ENCODE results near the gene NCEH1. TPM values are rescaled to one million over a fixed set of nuclear protein-coding genes. Genes with fewer than 3 reads are reported as not detected.

The NCEH1 gene
- total and polyA plus RNA-seq, 10 of the 15 experiments (the other 5 are each of a cell fraction or from before 2014, with no cell fraction given), result 1.8 to 8.1 (median 4.5) TPM

DNA sequence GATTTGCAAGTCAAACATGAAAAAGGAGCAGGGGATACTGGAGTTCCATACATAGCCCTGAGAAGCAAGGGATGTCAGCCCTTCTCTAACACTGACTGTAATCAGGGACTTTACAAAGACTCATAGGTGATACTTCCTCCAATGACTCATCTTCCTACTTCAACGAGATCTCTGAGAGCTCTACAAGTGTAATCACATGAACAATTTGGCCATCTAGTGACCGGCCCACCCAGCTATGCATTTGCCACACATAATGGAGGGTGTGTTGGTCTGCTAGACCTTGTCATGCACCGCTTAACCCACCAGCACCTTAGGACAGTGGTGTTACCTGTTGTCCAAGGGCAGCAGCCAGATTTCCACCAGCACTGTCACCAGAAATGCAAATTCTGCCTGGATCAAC is 75.3 kb downstream of the NCEH1 start (continued):
- TF ChIP-seq PAX8 (IDR thresholded peaks at IDR 0.05), result no peak
- TF ChIP-seq RAD51 (IDR thresholded peaks at IDR 0.05), result no peak
- TF ChIP-seq ATF7 (IDR thresholded peaks at IDR 0.05; ENCODE audit: low read depth), result peak; percentile 65
- TF ChIP-seq, protein P1, sequence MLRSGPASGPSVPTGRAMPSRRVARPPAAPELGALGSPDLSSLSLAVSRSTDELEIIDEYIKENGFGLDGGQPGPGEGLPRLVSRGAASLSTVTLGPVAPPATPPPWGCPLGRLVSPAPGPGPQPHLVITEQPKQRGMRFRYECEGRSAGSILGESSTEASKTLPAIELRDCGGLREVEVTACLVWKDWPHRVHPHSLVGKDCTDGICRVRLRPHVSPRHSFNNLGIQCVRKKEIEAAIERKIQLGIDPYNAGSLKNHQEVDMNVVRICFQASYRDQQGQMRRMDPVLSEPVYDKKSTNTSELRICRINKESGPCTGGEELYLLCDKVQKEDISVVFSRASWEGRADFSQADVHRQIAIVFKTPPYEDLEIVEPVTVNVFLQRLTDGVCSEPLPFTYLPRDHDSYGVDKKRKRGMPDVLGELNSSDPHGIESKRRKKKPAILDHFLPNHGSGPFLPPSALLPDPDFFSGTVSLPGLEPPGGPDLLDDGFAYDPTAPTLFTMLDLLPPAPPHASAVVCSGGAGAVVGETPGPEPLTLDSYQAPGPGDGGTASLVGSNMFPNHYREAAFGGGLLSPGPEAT (IDR thresholded peaks at IDR 0.05; ENCODE audit: low read depth), result peak; percentile 46; the same call in 1 of the 2 replicates
- TF ChIP-seq, protein P2, sequence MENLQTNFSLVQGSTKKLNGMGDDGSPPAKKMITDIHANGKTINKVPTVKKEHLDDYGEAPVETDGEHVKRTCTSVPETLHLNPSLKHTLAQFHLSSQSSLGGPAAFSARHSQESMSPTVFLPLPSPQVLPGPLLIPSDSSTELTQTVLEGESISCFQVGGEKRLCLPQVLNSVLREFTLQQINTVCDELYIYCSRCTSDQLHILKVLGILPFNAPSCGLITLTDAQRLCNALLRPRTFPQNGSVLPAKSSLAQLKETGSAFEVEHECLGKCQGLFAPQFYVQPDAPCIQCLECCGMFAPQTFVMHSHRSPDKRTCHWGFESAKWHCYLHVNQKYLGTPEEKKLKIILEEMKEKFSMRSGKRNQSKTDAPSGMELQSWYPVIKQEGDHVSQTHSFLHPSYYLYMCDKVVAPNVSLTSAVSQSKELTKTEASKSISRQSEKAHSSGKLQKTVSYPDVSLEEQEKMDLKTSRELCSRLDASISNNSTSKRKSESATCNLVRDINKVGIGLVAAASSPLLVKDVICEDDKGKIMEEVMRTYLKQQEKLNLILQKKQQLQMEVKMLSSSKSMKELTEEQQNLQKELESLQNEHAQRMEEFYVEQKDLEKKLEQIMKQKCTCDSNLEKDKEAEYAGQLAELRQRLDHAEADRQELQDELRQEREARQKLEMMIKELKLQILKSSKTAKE (IDR thresholded peaks at IDR 0.05; ENCODE audit: low read depth, poor library complexity, severe bottlenecking), result peak; percentile 17
- TF ChIP-seq, protein P3, sequence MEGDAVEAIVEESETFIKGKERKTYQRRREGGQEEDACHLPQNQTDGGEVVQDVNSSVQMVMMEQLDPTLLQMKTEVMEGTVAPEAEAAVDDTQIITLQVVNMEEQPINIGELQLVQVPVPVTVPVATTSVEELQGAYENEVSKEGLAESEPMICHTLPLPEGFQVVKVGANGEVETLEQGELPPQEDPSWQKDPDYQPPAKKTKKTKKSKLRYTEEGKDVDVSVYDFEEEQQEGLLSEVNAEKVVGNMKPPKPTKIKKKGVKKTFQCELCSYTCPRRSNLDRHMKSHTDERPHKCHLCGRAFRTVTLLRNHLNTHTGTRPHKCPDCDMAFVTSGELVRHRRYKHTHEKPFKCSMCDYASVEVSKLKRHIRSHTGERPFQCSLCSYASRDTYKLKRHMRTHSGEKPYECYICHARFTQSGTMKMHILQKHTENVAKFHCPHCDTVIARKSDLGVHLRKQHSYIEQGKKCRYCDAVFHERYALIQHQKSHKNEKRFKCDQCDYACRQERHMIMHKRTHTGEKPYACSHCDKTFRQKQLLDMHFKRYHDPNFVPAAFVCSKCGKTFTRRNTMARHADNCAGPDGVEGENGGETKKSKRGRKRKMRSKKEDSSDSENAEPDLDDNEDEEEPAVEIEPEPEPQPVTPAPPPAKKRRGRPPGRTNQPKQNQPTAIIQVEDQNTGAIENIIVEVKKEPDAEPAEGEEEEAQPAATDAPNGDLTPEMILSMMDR (IDR thresholded peaks at IDR 0.05 in 2 of 3, conservative IDR thresholded peaks at IDR 0.05 in 1 of 3; ENCODE audit: control insufficient read depth in 2 of 3, extremely low read depth in 1 of 3, insufficient read depth in 1 of 3, low read depth in 3 of 3, low read length in 3 of 3), result peak in 1 of 3 experiments; percentile 37; a peak in 1 of 6 replicates
- TF ChIP-seq YBX1 (IDR thresholded peaks at IDR 0.05), result no peak
- TF ChIP-seq, protein P4, sequence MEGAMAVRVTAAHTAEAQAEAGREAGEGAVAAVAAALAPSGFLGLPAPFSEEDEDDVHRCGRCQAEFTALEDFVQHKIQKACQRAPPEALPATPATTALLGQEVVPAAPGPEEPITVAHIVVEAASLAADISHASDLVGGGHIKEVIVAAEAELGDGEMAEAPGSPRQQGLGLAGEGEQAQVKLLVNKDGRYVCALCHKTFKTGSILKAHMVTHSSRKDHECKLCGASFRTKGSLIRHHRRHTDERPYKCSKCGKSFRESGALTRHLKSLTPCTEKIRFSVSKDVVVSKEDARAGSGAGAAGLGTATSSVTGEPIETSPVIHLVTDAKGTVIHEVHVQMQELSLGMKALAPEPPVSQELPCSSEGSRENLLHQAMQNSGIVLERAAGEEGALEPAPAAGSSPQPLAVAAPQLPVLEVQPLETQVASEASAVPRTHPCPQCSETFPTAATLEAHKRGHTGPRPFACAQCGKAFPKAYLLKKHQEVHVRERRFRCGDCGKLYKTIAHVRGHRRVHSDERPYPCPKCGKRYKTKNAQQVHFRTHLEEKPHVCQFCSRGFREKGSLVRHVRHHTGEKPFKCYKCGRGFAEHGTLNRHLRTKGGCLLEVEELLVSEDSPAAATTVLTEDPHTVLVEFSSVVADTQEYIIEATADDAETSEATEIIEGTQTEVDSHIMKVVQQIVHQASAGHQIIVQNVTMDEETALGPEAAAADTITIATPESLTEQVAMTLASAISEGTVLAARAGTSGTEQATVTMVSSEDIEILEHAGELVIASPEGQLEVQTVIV (IDR thresholded peaks at IDR 0.05; ENCODE audit: borderline replicate concordance, partially characterized antibody), result no peak
- TF ChIP-seq IRF4 (IDR thresholded peaks at IDR 0.05; ENCODE audit: low read depth, low read length), result peak; percentile 38; the same call in 1 of the 2 replicates
- TF ChIP-seq DPF2 (IDR thresholded peaks at IDR 0.05), result peak; percentile 64
- TF ChIP-seq MEF2B (IDR thresholded peaks at IDR 0.05; ENCODE audit: partially characterized antibody, poor library complexity, severe bottlenecking), result peak; percentile 13
- TF ChIP-seq, protein P5, sequence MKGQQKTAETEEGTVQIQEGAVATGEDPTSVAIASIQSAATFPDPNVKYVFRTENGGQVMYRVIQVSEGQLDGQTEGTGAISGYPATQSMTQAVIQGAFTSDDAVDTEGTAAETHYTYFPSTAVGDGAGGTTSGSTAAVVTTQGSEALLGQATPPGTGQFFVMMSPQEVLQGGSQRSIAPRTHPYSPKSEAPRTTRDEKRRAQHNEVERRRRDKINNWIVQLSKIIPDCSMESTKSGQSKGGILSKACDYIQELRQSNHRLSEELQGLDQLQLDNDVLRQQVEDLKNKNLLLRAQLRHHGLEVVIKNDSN (IDR thresholded peaks at IDR 0.05; ENCODE audit: borderline replicate concordance, extremely low read length, insufficient read depth, low read depth, low read length), result no peak
- TF ChIP-seq SRF (IDR thresholded peaks at IDR 0.05; ENCODE audit: low read depth in 2 of 2, low read length in 2 of 2), result no peak
- no peak for TF ChIP-seq POLR2AphosphoS2 (IDR thresholded peaks at IDR 0.05; ENCODE audit: low read depth, low read length)
- TF ChIP-seq ETV6 (conservative IDR thresholded peaks at IDR 0.05 in 1 of 2, IDR thresholded peaks at IDR 0.05 in 1 of 2; ENCODE audit: borderline replicate concordance in 1 of 2, low read depth in 1 of 2), result peak in 1 of 2 experiments; percentile 38; a peak in 1 of 4 replicates
- TF ChIP-seq GABPA (IDR thresholded peaks at IDR 0.05; ENCODE audit: low read depth), result no peak
- TF ChIP-seq, protein P6, sequence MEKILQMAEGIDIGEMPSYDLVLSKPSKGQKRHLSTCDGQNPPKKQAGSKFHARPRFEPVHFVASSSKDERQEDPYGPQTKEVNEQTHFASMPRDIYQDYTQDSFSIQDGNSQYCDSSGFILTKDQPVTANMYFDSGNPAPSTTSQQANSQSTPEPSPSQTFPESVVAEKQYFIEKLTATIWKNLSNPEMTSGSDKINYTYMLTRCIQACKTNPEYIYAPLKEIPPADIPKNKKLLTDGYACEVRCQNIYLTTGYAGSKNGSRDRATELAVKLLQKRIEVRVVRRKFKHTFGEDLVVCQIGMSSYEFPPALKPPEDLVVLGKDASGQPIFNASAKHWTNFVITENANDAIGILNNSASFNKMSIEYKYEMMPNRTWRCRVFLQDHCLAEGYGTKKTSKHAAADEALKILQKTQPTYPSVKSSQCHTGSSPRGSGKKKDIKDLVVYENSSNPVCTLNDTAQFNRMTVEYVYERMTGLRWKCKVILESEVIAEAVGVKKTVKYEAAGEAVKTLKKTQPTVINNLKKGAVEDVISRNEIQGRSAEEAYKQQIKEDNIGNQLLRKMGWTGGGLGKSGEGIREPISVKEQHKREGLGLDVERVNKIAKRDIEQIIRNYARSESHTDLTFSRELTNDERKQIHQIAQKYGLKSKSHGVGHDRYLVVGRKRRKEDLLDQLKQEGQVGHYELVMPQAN (conservative IDR thresholded peaks at IDR 0.05), result no peak
- no peak for TF ChIP-seq YY1 (IDR thresholded peaks at IDR 0.05; ENCODE audit: low read depth, low read length)
